Glutamatergic neuron (in vitro differentiated cells): ENCODE measurements around the gene RNF141. TPM values are rescaled to one million over a fixed set of nuclear protein-coding genes. Genes with fewer than 3 reads are reported as not detected.

Experiments used
- DNase-seq: peaks from one replicate; pipeline ENCODE4 v3.0.0; 2022
- H3K27ac Mint-ChIP-seq: one replicate; pipeline ENCODE4 v1.8.0; 2020; ENCODE audit warnings: mild to moderate bottlenecking, mixed read lengths, inconsistent platforms; ENCODE audit not compliant: unreplicated experiment
- H3K27me3 Mint-ChIP-seq: one replicate; pipeline ENCODE4 v1.8.0; 2020; ENCODE audit warnings: mild to moderate bottlenecking, moderate library complexity, mixed read lengths, inconsistent platforms; ENCODE audit not compliant: unreplicated experiment
- H3K36me3 Mint-ChIP-seq: one replicate; pipeline ENCODE4 v1.8.0; 2020; ENCODE audit warnings: mild to moderate bottlenecking, mixed read lengths, inconsistent platforms; ENCODE audit not compliant: unreplicated experiment
- H3K4me1 Mint-ChIP-seq: one replicate; pipeline ENCODE4 v1.8.0; 2020; ENCODE audit warnings: mild to moderate bottlenecking, low read depth, mixed read lengths, inconsistent platforms; ENCODE audit not compliant: unreplicated experiment
- H3K4me3 Mint-ChIP-seq: one replicate; pipeline ENCODE4 v1.8.0; 2020; ENCODE audit warnings: mild to moderate bottlenecking, mixed read lengths, inconsistent platforms; ENCODE audit not compliant: unreplicated experiment
- H3K9me3 Mint-ChIP-seq: one replicate; pipeline ENCODE4 v1.8.0; 2020; ENCODE audit warnings: mild to moderate bottlenecking, moderate library complexity, mixed read lengths, inconsistent platforms; ENCODE audit not compliant: unreplicated experiment
- total RNA-seq: library from RNA; stranded (reverse); fragmentation: NEBNext Ultra II Directional; extraction: Animal tissue kit (Norgen Biotek cat#: 25700); gene quantifications from one replicate; pipeline ENCODE4 v1.2.1, GENCODE V29; 2021; ENCODE audit not compliant: unreplicated experiment
- TF ChIP-seq, protein P1 (sequence below): fragments of 200-600 bp; sonication (generic); IDR thresholded peaks from one replicate; pipeline ENCODE4 v1.5.0; 2021; ENCODE audit not compliant: partially characterized antibody, unreplicated experiment

Gene RNF141
- total RNA-seq, 1 donor from 2014 or later, result 14.2 TPM

DNA sequence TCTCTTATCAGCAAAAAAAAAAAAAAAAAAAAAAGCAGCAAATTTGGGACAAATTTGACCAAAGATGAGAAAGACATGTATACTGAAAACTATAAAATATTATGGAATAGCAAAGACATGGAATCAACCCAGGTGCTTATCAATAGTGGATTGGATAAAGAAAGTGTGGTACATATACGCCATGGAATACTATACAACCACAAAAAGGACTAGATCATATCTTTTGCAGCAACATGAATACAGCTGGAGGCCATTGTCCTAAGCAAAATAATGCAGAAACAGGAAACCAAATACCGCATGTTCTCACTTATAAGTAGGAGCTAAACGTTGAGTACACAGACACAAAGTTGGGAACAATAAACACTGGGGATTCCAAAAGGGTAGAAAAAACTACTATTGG is 1.8 kb upstream of the RNF141 start:
- Mint-ChIP-seq H3K9me3 (peaks cover 6% of the 10 kb centered on the region), H3K4me3 (no peak overlapping the region), H3K27ac (no peak overlapping the region), H3K27me3 (no peaks in the 10 kb centered on the region), H3K4me1 (peaks cover 8% of the 10 kb centered on the region), H3K36me3 (no peaks in the 10 kb centered on the region)
- no peak for DNase-seq
- TF ChIP-seq, protein P1, sequence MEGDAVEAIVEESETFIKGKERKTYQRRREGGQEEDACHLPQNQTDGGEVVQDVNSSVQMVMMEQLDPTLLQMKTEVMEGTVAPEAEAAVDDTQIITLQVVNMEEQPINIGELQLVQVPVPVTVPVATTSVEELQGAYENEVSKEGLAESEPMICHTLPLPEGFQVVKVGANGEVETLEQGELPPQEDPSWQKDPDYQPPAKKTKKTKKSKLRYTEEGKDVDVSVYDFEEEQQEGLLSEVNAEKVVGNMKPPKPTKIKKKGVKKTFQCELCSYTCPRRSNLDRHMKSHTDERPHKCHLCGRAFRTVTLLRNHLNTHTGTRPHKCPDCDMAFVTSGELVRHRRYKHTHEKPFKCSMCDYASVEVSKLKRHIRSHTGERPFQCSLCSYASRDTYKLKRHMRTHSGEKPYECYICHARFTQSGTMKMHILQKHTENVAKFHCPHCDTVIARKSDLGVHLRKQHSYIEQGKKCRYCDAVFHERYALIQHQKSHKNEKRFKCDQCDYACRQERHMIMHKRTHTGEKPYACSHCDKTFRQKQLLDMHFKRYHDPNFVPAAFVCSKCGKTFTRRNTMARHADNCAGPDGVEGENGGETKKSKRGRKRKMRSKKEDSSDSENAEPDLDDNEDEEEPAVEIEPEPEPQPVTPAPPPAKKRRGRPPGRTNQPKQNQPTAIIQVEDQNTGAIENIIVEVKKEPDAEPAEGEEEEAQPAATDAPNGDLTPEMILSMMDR, result no peak

DNA sequence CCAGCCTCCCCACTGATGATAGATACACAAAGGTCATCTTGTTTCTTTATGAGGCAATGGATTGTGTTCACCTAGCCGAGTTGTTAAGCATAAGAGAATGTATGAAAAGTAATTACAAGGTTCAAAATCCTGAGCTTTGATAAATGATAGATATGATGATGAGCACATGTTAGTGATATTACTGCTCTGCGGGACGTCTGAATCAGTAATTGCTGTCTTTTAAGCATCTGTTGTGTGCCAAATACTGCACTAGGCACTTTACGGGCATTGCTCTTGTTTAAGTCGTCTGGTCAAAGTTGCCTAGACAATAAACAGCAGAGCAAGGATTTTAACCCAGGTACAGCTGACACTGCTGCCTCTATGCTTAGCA is 559 bp upstream of the RNF141 start:
- peak overlapping the region; percentile 79 for H3K4me3 Mint-ChIP-seq
- H3K9me3 Mint-ChIP-seq, result peaks cover 6% of the 10 kb centered on the region
- TF ChIP-seq, protein P1, result no peak
- H3K36me3 Mint-ChIP-seq, result no peaks in the 10 kb centered on the region
- no peak for DNase-seq
- H3K4me1 Mint-ChIP-seq, result peaks cover 8% of the 10 kb centered on the region
- H3K27ac Mint-ChIP-seq, result peak overlapping the region; percentile 94
- no peaks in the 10 kb centered on the region for H3K27me3 Mint-ChIP-seq

DNA sequence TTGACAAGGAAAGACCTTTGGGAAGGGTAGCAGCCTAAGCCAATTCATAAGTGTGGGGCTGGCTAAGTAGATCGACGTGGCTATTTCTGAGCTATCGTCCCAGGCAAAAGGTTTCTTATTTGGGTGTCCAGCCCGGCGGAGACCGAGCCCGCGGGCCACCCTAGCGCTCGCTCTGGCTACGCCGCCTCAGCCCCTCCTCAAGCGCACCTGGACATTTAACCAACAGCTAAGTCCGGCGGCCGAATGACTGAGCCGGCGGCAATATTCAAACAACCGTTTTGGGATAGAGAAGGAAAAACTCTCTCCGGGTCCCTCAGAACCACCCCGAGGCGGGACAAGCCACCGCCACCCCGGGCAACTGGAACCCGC is 457 bp downstream of the RNF141 start:
- Mint-ChIP-seq H3K27me3 (no peaks in the 10 kb centered on the region), H3K4me1 (peaks cover 8% of the 10 kb centered on the region), H3K27ac (peak overlapping the region; percentile 43), H3K36me3 (no peaks in the 10 kb centered on the region), H3K4me3 (peak overlapping the region; percentile 79), H3K9me3 (peaks cover 6% of the 10 kb centered on the region)
- no peak for DNase-seq
- TF ChIP-seq, protein P1, result no peak

DNA sequence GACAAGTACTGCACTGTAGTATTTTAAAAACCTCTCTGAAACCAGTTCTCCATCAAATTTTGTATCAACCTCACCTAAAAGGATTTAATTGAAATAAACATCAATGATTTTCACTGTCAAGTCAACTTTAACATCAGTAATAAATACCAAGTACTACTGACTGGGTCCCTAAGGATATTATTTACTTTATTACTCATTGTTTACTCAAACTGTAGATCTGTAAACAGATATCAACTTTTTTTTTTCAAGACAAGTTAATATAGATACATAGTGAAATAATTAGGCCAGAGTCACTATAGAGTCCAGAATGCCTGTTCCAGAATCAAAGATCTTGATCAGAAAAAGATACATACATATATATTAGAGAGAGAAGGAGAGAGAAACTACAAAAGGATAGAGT is 1.6 kb downstream of the RNF141 start:
- Mint-ChIP-seq H3K36me3 (no peaks in the 10 kb centered on the region), H3K4me3 (peak overlapping the region; percentile 79), H3K4me1 (peaks cover 8% of the 10 kb centered on the region), H3K27me3 (no peaks in the 10 kb centered on the region), H3K9me3 (peaks cover 6% of the 10 kb centered on the region), H3K27ac (no peak overlapping the region)
- no peak for DNase-seq
- TF ChIP-seq, protein P1, result no peak

DNA sequence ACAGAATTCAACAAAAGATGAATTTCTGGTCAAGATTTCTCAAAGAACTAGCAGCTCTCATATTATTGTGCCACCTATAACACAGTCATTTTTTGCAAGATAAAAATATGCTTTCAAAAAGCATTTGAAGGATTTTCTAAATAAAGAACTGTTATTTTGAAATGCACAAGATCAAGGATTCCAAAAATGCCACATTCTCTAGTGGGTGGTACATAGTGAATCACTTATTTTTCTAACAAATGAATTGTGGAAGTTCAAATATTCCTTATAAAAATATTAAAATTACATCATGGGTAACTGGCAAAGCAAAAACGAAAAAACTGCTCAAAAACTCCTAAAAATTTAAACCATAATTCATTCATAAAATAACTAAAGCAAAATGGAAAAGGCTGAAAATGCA is 2.1 kb downstream of the RNF141 start:
- Mint-ChIP-seq H3K36me3 (no peaks in the 10 kb centered on the region), H3K9me3 (peaks cover 6% of the 10 kb centered on the region), H3K4me3 (no peak overlapping the region)

More for the DNA sequence above, 2.1 kb downstream of the RNF141 start:
- DNase-seq, result no peak
- TF ChIP-seq, protein P1, result no peak
- Mint-ChIP-seq H3K27me3 (no peaks in the 10 kb centered on the region), H3K4me1 (peaks cover 8% of the 10 kb centered on the region), H3K27ac (no peak overlapping the region)
